Sciatic nerve (tissue), 2 donors: ENCODE results near the gene ANKRD55. TPM values are rescaled to one million over a fixed set of nuclear protein-coding genes. Genes with fewer than 3 reads are reported as not detected.

Experiments
- ATAC-seq: fragments of 200-7000 bp; cut with Tn5 transposase; one replicate; pipeline ENCODE4 v1.9.1; 2020; ENCODE audit warnings: mild to moderate bottlenecking, moderate library complexity
- DNase-seq: peaks from one replicate; pipeline ENCODE4 v3.0.0-alpha.2; 2020; ENCODE audit warnings: low spot score
- intact Hi-C: fragments of 100-400 bp; cut with DNase I; formaldehyde crosslinking; loops from one replicate; pipeline ENCODE4 v1.14.2; 2022
- total RNA-seq: library from RNA; stranded (reverse); fragmentation: NEBNext Ultra II Directional; extraction: Animal tissue kit (Norgen Biotek cat#: 25700); gene quantifications from one replicate; pipeline ENCODE4 v1.2.1, GENCODE V29; 2021
- donor health status: DM: no; HTN: no; CAD: no.
- donor health status: DM: no; HTN: no; CAD: no.

ANKRD55 gene
- total RNA-seq, 1 donor from 2014 or later: not detected

- intact Hi-C loops: no loop called here
- ATAC-seq: peak; percentile 84
- no peak for DNase-seq
These were observed 157.8 kb downstream of the ANKRD55 start for GRCh38 chr5:56075361-56075760.

DNA sequence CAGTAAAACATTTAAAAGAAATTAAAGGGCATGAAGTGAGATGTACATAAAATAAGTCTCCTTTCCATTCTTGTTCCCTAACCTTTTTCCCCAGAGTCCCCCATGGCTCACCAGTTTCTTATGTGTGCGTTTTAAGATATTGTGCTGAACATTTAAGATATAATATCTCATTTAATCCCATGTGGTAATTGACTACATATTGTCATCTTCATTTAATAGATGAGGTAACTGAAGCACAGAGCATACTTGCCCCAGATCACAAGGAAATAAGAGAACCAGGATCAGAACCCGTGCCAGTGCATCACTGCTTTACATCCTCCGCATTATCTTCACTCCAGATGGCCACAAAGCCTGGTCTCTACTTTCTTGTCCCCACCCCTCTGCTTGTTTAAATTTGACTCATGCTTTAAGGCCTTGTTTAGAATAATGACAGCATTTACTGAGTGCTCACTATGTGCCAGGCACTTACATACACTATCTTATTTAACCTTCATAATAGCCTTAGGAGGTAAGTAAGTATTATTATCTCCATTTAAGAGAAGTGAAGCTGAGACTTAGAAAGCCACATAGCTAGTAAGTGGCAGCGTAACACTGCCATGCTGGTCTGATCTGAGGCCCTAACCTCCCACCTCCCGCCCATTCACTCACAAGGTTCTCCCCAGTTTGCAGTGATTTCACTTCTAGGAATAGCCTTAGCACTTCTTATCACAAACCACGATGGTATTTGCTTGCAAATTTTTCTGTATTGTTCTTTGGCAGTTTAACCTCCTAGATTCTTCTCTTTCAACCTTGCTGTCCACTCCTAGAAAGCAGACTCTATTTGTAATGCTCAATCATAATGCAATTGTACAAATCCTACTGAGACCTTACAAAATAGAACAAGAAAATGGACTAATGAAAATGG lies 160.0 kb downstream of the ANKRD55 start:
- intact Hi-C loops: no loop called here
- DNase-seq (no peak), ATAC-seq (no peak)

DNA sequence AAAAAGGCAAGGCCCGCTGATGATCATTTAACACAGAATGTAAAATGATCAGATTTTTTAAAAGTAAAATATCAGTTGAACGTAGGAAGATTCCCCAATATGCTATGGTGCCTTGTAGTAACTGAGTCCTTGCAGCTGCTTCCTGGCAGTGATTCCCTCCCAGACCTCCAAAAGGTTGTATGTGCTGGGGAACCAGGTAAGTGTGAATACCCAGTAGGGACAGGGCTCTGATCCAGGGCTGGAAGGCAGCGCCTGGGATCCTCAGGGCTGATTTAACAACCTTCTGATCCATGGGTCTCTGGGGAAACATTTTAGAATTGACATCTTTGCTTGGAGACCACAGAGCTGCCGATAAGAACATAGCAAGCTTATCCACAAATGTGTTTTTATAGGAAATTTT lies 161.7 kb downstream of the ANKRD55 start:
- DNase-seq (no peak), ATAC-seq (no peak)
- intact Hi-C loops: no loop called here

GRCh38 chr5:56070851-56071465 lies 162.2 kb downstream of the ANKRD55 start:
- ATAC-seq (peak; percentile 54), DNase-seq (no peak)
- intact Hi-C loops: no loop called here

DNA sequence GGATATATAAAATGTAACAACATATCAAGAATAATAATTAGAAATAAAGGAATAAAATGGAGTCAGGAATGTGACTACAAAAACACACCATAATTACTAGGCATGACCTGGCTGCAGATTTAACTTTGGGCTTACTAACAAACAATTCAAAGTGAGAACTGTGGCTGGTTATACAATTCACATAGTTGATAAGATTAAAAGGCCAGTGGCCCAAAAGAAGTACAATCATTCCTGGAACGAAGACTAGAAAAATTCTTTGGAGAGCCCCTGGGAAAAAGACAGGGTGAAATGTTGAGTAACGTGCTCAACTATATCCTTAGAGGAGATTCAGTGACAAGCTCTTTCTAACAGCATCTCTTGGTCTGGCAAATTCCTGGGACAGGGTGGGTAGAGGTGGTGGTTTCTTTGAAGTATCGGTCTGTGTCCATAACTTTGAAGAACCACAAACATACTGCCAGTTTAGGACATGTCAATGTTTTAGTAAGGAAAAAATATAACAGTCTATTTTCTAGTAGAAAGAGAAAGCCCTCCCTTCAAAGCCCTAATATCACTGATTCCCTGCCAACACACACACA lies 163.4 kb downstream of the ANKRD55 start:
- intact Hi-C loops: no loop called here
- peak; percentile 35 for ATAC-seq

DNA sequence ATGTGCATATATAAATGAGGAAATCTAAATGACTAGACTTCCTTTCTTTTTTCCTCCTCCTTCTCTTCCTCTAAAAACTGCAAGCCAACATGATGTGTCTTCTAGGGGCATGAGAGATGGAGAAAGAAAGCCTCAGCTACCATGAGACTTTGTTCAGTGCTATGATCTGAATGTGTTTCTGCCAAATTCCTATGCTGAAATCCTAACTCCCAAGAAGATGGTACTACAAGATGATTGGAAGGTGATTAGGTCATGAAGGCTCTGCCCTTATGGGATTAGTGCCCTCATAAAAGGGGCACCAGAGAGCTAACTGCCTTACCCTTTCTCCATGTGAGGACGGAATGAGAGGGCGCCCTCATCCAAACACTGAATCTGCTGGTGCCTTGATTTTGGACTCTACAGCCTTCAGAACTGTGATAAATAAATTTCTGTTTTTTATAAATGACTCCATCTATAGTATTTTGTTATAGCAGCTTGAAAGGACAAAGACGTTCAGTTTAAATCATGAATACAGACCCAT lies 166.1 kb downstream of the ANKRD55 start:
- no peak for ATAC-seq
- DNase-seq: no peak
- intact Hi-C loops: no loop called here

More for the DNA sequence above, 163.4 kb downstream of the ANKRD55 start:
- no peak for DNase-seq

DNA sequence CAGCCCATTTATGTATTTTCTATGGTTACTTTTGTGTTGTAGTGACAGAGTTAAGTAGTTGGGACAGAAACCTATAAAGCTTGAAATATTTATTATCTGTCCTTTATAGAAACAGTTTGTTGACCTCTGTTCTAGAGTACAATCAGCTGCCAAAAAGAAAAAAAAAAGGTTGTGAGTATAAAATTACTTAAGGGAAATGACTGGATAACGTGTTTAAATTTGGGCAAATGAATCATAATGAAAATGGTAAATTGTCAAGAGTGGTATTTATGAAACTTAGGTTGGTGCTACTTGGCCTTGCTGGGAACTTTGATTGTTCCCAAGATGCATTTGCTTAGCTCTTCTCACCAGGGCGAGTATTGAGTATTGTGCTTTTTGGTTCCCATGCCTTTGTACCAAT lies 168.1 kb downstream of the ANKRD55 start:
- intact Hi-C loops: no loop called here
- ATAC-seq (no peak), DNase-seq (no peak)

DNA sequence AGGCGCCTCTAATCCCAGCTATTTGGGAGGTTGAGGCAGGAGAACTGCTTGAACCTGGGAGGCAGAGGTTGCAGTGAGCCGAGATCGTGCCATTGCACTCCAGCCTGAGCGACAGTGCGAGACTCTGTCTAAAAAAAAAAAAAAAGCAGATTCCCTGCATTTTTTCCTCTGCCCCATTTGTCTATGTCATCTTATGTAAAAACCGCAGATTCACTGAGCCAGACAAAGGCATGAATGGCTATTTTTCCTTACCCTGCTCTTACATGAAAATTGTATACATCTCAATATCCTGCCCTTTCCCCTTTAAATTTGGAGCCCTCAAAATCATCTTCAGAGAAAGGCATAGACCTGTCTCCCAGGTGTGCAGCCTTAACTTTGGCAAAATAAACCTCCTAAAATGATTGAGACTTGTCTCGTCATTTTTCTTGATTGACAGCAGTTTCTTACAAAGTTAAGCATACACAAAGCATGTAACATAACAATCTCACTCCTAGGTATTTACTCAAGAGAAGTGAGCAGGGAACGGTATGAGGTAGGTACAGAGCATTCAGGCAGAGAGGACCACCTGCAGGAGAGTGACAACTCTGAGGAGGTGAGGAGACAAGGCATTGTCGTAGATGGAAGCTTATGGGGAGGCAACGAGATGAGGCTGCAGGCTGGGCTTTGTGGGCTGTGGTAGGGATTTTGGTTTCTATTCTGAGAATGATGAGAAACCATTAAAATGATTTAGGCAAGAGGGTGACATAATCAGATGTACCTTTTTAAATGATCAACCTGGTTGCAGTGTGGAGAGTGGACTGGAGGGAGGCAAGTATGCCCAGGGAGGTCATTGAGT lies 172.6 kb downstream of the ANKRD55 start:
- no peak for ATAC-seq
- intact Hi-C loops: no loop called here
- DNase-seq: no peak

GRCh38 chr5:56059854-56060253 lies 173.3 kb downstream of the ANKRD55 start:
- intact Hi-C loops: no loop called here
- DNase-seq: no peak

DNA sequence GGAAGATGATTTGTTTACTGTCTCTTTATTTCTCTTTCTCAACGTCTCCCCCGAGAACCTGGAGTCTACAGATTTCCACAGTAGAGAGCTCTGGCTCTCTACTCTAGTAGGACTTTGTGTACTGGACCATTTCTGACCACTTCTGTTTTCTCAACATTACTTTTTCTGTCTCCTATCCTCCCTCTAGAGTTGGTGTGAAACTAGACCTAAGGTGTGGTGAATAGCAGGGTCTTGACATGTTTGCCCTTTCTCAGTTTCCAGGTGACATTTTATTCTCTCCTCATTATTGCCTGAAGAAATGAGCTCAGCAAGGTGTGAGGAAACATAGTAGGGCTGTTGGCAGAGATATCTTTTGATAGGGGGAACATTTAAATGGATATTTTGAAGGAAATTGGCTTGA lies 176.3 kb downstream of the ANKRD55 start:
- no peak for ATAC-seq
- intact Hi-C loops: no loop called here
- no peak for DNase-seq

More at GRCh38 chr5:56059854-56060253, 173.3 kb downstream of the ANKRD55 start:
- no peak for ATAC-seq

DNA sequence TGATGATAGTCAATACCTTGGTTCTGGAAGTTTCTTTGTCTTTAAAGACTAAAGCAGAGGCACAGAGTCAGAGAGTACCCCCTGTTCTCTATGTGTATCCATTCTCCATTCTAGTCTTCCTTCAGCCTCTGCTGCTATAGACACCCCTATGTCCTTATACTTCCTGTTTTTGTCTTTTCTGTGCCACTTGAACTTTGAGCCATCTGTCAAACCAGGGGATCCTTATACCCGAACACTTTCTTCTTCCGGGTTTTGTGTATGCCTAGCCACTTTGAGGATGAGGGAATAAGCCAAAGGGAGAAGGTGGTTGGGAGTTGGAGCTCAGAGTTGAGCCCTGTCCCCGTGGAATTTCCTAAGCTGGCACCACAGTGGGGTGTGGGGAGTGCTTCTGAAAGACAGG lies 177.3 kb downstream of the ANKRD55 start:
- intact Hi-C loops: no loop called here

GRCh38 chr5:56055287-56055686 lies 177.8 kb downstream of the ANKRD55 start:
- no peak for DNase-seq
- intact Hi-C loops: no loop called here

More for the DNA sequence above, 177.3 kb downstream of the ANKRD55 start:
- no peak for DNase-seq
- ATAC-seq: no peak

GRCh38 chr5:56054666-56055065 lies 178.5 kb downstream of the ANKRD55 start:
- ATAC-seq (no peak), DNase-seq (no peak)
- intact Hi-C loops: no loop called here

More at GRCh38 chr5:56055287-56055686, 177.8 kb downstream of the ANKRD55 start:
- no peak for ATAC-seq

- intact Hi-C loops: no loop called here
- ATAC-seq: no peak
- no peak for DNase-seq
These were observed 179.8 kb downstream of the ANKRD55 start for GRCh38 chr5:56053363-56053762.

DNA sequence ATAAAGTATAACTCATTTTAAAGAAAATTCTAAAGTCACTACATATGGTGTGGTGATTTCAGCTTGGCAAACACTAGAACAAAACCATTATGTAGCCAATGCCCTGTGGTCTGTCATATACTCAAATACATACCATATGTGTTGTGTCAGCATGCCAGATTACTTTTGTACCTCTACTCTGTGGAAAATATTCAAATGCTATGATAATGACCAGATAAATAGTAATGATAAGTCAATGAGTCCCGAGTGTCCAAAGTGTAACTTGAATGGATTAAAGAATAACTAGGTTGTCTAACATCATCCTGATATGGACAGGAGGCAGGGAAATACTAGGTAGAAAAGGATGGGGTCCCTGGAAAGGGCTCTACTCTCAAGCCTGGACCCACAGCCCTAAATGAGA lies 180.4 kb downstream of the ANKRD55 start:
- no peak for ATAC-seq
- intact Hi-C loops: no loop called here
- DNase-seq: no peak

DNA sequence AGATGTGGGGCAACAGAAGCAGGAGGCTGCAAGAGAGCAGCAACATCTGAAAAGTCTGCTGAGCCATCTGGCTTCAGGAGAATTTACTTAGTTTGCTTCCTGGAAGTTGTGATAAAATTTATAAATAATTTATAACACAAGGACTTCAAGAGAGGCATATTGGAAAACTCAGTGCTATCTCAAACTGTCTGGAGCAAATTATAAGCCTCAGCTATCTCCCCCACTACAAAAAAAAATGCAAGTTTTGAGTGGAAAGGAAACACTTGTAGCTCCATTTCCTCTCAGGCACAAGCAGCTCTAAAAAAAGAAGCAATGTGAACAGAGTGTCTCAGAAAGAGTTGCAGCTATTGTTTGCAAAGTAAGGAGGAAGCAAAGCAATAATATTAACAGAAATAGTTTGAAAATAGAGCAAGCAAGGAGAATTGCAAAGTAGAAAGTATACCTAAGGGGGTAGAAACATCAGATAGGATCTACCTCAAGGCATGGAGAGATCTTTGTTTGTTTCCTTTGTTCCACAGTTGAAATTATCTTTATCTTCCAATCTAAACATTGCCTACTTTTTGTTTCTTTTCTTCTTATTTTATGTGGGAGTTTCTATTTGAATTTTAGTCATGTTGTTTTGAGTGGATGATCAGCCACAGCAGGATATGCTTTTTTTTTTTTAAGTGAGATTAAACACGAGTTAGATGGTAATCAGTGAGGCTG lies 182.4 kb downstream of the ANKRD55 start:
- peak; percentile 48 for ATAC-seq
- no peak for DNase-seq
- intact Hi-C loops: no loop called here
